AG09309 (cell line): ENCODE measurements around the gene NFE2L1.
A peak's percentile ranks its signal among the peaks of the same experiment; 100 is the strongest.
"Not testable (repeated sequence)": the region's sequence is repeated elsewhere in the genome, so short reads cannot be mapped to it uniquely, and the experiment has no call there.

Experiments used
- DNase-seq: peaks from one replicate; pipeline ENCODE4 v3.0.0-alpha.2; 2010; ENCODE audit warnings: low read depth
- H3K4me3 ChIP-seq: 2 replicates; pipeline ENCODE4 v1.5.1; 2011; ENCODE audit warnings: mild to moderate bottlenecking, low read depth, low read length, moderate library complexity; ENCODE audit not compliant: control insufficient read depth
- TF ChIP-seq, protein P1 (sequence below): IDR thresholded peaks from 2 replicates; pipeline ENCODE4 v1.5.1; 2011; ENCODE audit warnings: mild to moderate bottlenecking, low read depth, low read length, inconsistent platforms; ENCODE audit not compliant: insufficient read depth, control insufficient read depth; ENCODE audit errors: missing control alignments

Gene NFE2L1

DNA sequence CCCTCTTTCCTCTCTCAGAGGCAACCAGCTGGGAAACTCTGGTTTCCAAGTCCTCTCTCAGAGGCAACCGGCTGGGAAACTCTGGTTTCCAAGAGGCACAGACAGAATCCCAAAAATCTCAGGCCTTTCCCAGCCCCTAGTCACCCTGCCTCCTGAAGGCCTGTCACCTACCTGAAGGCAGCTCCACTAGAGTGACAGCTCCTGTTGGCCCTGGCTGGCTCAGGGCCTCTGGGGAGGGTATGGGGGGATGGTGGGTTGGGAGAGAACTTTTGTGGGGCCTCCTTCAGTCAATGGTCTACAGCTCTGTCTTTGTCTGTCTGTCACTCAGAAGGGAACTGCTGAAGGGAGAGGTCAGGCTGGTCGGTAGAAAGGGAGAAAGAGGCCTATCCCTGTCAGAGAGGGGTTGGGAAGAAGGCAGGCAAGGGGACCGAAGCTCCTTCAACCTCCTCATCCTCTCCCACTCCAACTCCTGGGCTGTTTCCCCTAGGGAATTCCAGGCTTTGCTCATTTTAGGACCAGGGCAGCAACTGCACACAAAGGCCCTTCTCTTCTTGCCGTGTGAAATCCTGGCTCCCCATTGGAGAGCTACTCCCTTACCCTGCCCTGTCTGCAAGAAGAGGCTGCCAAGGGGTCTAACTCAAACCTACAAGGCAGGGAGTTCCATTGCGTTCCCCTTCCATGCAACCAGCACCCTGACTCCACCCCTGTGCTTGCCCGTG, 34.1 kb upstream of the NFE2L1 start:
- TF ChIP-seq, protein P1, sequence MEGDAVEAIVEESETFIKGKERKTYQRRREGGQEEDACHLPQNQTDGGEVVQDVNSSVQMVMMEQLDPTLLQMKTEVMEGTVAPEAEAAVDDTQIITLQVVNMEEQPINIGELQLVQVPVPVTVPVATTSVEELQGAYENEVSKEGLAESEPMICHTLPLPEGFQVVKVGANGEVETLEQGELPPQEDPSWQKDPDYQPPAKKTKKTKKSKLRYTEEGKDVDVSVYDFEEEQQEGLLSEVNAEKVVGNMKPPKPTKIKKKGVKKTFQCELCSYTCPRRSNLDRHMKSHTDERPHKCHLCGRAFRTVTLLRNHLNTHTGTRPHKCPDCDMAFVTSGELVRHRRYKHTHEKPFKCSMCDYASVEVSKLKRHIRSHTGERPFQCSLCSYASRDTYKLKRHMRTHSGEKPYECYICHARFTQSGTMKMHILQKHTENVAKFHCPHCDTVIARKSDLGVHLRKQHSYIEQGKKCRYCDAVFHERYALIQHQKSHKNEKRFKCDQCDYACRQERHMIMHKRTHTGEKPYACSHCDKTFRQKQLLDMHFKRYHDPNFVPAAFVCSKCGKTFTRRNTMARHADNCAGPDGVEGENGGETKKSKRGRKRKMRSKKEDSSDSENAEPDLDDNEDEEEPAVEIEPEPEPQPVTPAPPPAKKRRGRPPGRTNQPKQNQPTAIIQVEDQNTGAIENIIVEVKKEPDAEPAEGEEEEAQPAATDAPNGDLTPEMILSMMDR = no peak
- no peak for DNase-seq
- H3K4me3 ChIP-seq = no peak overlapping the region

DNA sequence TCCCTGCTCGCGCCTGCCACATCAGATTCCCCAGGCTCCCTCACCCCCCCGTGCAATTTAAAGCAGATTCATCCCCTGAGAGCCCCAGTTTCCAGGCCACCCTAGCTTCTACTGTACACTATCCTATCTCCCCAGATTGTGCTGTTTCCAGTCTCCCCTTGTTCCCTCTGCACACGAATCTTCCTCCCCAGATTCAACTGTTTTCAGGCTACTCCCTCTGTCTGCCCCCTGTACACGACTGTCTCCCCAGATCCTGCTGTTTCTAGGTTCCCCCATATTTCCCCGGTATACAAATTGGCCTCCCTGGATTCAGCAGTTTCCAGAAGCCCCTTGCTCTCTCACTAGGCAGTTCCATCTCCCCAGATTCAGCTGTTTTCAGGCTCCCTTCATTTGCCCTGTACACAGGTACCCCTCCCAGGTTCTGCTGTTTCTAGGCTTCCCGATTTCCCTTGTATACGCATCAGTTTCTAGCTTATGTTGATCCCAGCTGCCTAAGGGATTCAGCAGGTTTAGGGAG, 33.5 kb upstream of the NFE2L1 start:
- no peak for DNase-seq
- TF ChIP-seq, protein P1 = no peak
- no peak overlapping the region for H3K4me3 ChIP-seq

DNA sequence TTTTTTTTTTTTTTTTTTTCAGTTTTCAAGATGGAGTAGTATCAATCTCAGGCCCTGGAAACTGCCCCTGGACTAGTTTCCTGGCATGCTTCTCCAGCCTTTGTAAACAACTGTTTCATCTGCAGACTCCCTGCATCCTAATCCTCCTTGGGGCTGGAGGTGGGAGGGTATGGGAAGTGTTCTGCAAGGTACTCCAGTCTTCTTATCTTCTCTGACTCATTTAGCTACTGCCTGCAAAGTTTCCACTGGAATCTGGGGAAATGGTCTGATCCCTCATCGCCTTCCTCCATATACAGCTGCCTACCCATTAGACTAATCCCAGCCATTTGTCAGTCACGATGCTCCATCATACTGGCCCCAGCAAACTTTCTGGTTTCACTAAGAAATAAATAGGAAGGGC, 32.0 kb upstream of the NFE2L1 start:
- DNase-seq = no peak
- H3K4me3 ChIP-seq = no peak overlapping the region
- TF ChIP-seq, protein P1 = no peak

DNA sequence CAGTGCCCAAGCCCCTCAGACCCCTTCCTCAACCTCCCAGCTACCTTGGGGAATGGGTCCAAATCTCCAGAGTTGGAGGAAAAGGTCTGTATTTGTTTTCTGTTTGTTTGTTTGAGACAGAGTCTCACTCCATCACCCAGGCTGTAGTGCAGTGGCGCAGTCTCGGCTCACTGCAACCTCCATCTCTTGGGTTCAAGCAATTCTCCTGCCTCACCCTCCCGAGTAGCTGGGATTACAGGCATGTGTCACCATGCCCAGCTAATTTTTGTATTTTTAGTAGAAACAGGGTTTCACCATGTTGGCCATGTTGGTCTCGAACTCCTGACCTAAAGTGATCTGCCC, 30.4 kb upstream of the NFE2L1 start:
- not testable (repeated sequence) for DNase-seq, H3K4me3 ChIP-seq

DNA sequence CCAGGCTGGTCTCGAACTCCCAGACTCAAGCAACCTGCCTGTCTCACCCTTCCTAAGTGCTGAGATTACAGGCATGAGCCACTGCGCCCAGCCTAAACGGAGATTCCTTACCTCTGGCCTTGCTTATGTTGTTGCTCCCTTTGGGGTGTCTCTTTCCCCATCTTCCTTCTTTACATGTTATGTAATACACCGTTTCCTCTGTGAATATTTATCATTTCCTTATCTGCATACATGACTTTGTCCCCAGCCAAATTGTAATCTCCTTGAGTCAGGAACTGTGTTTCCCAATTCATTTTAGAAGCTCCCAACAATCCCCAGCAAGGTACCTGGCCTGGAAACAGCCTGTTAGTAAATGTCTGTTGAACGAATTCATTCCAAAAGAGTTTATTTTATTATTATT, 26.2 kb upstream of the NFE2L1 start:
- DNase-seq = no peak
- TF ChIP-seq, protein P1 = no peak
- no peak overlapping the region for H3K4me3 ChIP-seq

DNA sequence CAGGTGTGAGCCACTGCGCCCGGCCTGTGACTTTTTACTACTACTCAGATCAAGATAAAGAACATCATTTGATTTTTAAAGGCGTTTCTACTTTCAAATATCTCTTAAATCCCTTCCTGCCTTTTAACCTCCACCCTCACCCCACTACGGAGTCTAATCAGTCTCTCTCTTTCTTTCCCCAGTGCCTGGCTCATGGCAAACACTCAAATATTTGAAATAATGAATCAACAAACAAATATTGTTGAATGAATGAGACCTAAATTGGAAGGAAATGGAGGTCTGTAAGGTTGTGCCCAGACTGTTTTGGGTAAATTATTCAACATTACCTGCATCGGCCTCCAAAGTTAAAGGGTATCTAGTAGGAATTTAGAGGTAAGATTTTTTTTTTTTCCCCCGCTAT, 25.3 kb upstream of the NFE2L1 start:
- no peak overlapping the region for H3K4me3 ChIP-seq
- TF ChIP-seq, protein P1 = no peak
- DNase-seq = no peak

DNA sequence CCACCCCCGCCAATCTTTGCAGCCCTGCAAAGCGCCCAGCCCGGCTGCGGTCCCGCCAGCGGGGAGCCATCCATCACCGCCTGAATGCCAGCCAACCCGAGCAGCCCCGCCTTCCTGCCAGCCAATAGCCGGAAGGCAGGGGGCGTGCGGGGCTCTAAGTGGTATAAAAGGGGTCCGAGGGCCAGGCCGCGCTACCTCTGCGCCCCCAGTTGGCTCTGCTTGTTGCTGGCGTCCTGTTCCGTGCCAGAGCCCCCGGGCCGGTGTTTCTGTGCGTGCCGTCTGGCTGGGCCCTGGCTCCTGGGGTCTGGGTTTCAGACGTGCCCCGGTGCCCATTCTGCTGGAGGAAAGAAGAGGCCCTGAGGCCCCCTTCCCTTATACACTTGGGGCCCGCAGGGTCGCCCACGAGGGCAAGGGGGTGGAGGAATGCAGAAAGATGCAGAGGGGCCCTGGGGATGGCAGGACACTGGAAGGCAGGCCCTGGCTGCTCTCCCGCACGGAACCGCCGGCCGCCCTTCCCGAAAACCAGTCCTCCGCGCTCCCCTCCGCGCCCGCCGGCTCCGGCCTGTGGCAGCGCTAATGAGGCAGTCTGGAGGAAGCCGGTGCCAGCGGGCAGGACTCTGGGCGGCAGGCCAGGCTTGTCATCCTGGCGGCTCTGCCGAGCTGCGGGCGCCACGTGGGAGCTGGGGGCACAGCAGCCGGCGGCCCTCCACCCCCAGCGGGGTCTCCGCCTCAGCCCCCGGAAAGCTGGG, 24.6 kb upstream of the NFE2L1 start:
- H3K4me3 ChIP-seq = peak overlapping the region; percentile 45
- TF ChIP-seq, protein P1 = peak; percentile 28
- no peak for DNase-seq
